Stimulated activated CD4-positive, alpha-beta T cell treated with anti-CD3 and anti-CD28 coated beads, Interleukin-4, amount 100 ng/mL, for 1 hour (primary cell): ENCODE results near the gene TDRKH.

Experiments
- DNase-seq: peaks from one replicate; pipeline ENCODE4 v3.0.0-alpha.2; 2020

TDRKH gene

GRCh38 chr1:151820940-151821339 is 30.6 kb upstream of the TDRKH start:
- DNase-seq: no peak

GRCh38 chr1:151819976-151820623 is 29.8 kb upstream of the TDRKH start:
- DNase-seq: no peak

GRCh38 chr1:151819227-151819835 is 29.0 kb upstream of the TDRKH start:
- no peak for DNase-seq

- no peak for DNase-seq
Measured at GRCh38 chr1:151817353-151817730, 27.0 kb upstream of the TDRKH start.

- DNase-seq: no peak
Measured at GRCh38 chr1:151816548-151817352, 26.4 kb upstream of the TDRKH start.

- DNase-seq: no peak
Measured at GRCh38 chr1:151815716-151816327, 25.5 kb upstream of the TDRKH start.

- no peak for DNase-seq
Measured at GRCh38 chr1:151814971-151815545, 24.8 kb upstream of the TDRKH start.

GRCh38 chr1:151814426-151814825 is 24.1 kb upstream of the TDRKH start:
- no peak for DNase-seq

GRCh38 chr1:151813271-151813977 is 23.1 kb upstream of the TDRKH start:
- no peak for DNase-seq

- no peak for DNase-seq
Measured at GRCh38 chr1:151811181-151811580, 20.9 kb upstream of the TDRKH start.

- DNase-seq: no peak
Measured at GRCh38 chr1:151809985-151810556, 19.8 kb upstream of the TDRKH start.

- no peak for DNase-seq
Measured at GRCh38 chr1:151809290-151809984, 19.1 kb upstream of the TDRKH start.

GRCh38 chr1:151807766-151808165 is 17.5 kb upstream of the TDRKH start:
- no peak for DNase-seq

GRCh38 chr1:151807131-151807530 is 16.8 kb upstream of the TDRKH start:
- DNase-seq: no peak

- DNase-seq: no peak
Measured at GRCh38 chr1:151806170-151806569, 15.9 kb upstream of the TDRKH start.

GRCh38 chr1:151805066-151805820 is 14.9 kb upstream of the TDRKH start, which contains the start of gene LINGO4:
TSS of gene LINGO4 (minus strand) at chr1:151805419. CDS start at chr1:151802704, 2,715 bp downstream.
- DNase-seq: no peak

- DNase-seq: no peak
Measured at GRCh38 chr1:151803915-151804314, 13.6 kb upstream of the TDRKH start.

GRCh38 chr1:151803164-151803563 is 12.9 kb upstream of the TDRKH start:
- no peak for DNase-seq

GRCh38 chr1:151802372-151802771 is 12.1 kb upstream of the TDRKH start:
- no peak for DNase-seq

- no peak for DNase-seq
Measured at GRCh38 chr1:151801846-151802245, 11.5 kb upstream of the TDRKH start.
